Mesenchymal stem cell (in vitro differentiated cells and primary cell): ENCODE results near the gene PRKG1.

ENCODE experiments used
- DNase-seq: peaks from one replicate; pipeline ENCODE4 v3.0.0-alpha.2; 2013
- H2AFZ ChIP-seq: one replicate; pipeline ENCODE4 v1.6.1; 2013; ENCODE audit warnings: low read depth, mild to moderate bottlenecking, control low read depth, inconsistent platforms, low read length, moderate library complexity
- H2AK5ac ChIP-seq: 2 replicates; pipeline ENCODE4 v1.6.1; 2013; ENCODE audit warnings: low read length, moderate library complexity, mild to moderate bottlenecking, inconsistent platforms; ENCODE audit not compliant: severe bottlenecking
- H2BK120ac ChIP-seq: one replicate; pipeline ENCODE4 v1.6.1; 2013; ENCODE audit warnings: low read depth, mild to moderate bottlenecking, inconsistent platforms, low read length, moderate library complexity
- H2BK12ac ChIP-seq, 2 experiments: one replicate each; pipeline ENCODE4 v1.6.1; 2013; ENCODE audit warnings: inconsistent platforms in 2 of 2, low read length in 2 of 2, mild to moderate bottlenecking in 2 of 2, moderate library complexity in 2 of 2, control low read depth in 1 of 2
- H2BK15ac ChIP-seq: one replicate; pipeline ENCODE4 v1.6.1; 2013; ENCODE audit warnings: mild to moderate bottlenecking, low read depth, inconsistent platforms; ENCODE audit not compliant: poor library complexity, severe bottlenecking
- H2BK5ac ChIP-seq: 2 replicates; pipeline ENCODE4 v1.6.1; 2013; ENCODE audit warnings: low read depth, mild to moderate bottlenecking, low read length, control low read depth, inconsistent platforms; ENCODE audit not compliant: poor library complexity, severe bottlenecking
- H3K14ac ChIP-seq, 2 experiments: one replicate each; pipeline ENCODE4 v1.6.1; 2013; ENCODE audit warnings: inconsistent platforms in 2 of 2, low read length in 2 of 2, control low read depth in 1 of 2, mild to moderate bottlenecking in 1 of 2, moderate library complexity in 1 of 2
- H3K18ac ChIP-seq, 2 experiments: one replicate each; pipeline ENCODE4 v1.6.1; 2013; ENCODE audit warnings: inconsistent platforms in 2 of 2, low read length in 2 of 2, control low read depth in 1 of 2, low read depth in 1 of 2, mild to moderate bottlenecking in 1 of 2
- H3K23ac ChIP-seq, 2 experiments: one replicate each; pipeline ENCODE4 v1.6.1; 2013; ENCODE audit warnings: inconsistent platforms in 2 of 2, low read length in 2 of 2, mild to moderate bottlenecking in 2 of 2, moderate library complexity in 2 of 2, control low read depth in 1 of 2
- H3K27ac ChIP-seq: 2 replicates; pipeline ENCODE4 v1.5.1; 2013; ENCODE audit warnings: mild to moderate bottlenecking, moderate library complexity, low read length, control low read depth, inconsistent platforms; ENCODE audit not compliant: poor library complexity, severe bottlenecking
- H3K27me3 ChIP-seq, 2 experiments: 2 replicates each; pipeline versions ENCODE4 v1.6.1 to v1.7.0; 2013; ENCODE audit warnings: low read length in 2 of 2, mild to moderate bottlenecking in 2 of 2, moderate library complexity in 2 of 2, control low read depth in 1 of 2, inconsistent platforms in 1 of 2; ENCODE audit not compliant: control insufficient read depth in 1 of 2, insufficient read depth in 1 of 2
- H3K36me3 ChIP-seq, 2 experiments: 2 replicates each; pipeline versions ENCODE4 v1.6.1 to v1.7.0; 2013; ENCODE audit warnings: low read length in 2 of 2, control low read depth in 1 of 2, inconsistent platforms in 1 of 2, low read depth in 1 of 2, mild to moderate bottlenecking in 1 of 2; ENCODE audit not compliant: insufficient read depth in 2 of 2, control insufficient read depth in 1 of 2
- H3K4ac ChIP-seq, 2 experiments: one replicate each; pipeline ENCODE4 v1.6.1; 2013; ENCODE audit warnings: inconsistent platforms in 2 of 2, low read length in 2 of 2, mild to moderate bottlenecking in 2 of 2, moderate library complexity in 2 of 2, control low read depth in 1 of 2, low read depth in 1 of 2
- H3K4me1 ChIP-seq: 2 replicates; pipeline ENCODE4 v1.6.1; 2013; ENCODE audit warnings: low read depth, low read length, control low read depth; ENCODE audit not compliant: control insufficient read depth, insufficient read depth
- H3K4me2 ChIP-seq: 2 replicates; pipeline ENCODE4 v1.6.1; 2013; ENCODE audit warnings: low read length, mild to moderate bottlenecking, inconsistent platforms; ENCODE audit not compliant: poor library complexity, severe bottlenecking
- H3K4me3 ChIP-seq, 2 experiments: 2 replicates each; pipeline versions ENCODE4 v1.5.1 to v1.7.0; 2013; ENCODE audit warnings: low read length in 2 of 2, mild to moderate bottlenecking in 2 of 2, control low read depth in 1 of 2, low read depth in 1 of 2; ENCODE audit not compliant: insufficient read depth in 1 of 2
- H3K79me1 ChIP-seq: replicated peaks from 2 replicates; pipeline ENCODE4 v1.6.1; 2013; ENCODE audit warnings: mild to moderate bottlenecking, control low read depth, low read length, inconsistent platforms; ENCODE audit not compliant: poor library complexity, severe bottlenecking
- H3K9ac ChIP-seq: 2 replicates; pipeline ENCODE4 v1.7.0; 2013; ENCODE audit warnings: mild to moderate bottlenecking, low read length, moderate library complexity
- H3K9me3 ChIP-seq: 2 replicates; pipeline ENCODE4 v1.7.0; 2013; ENCODE audit warnings: mild to moderate bottlenecking, low read length; ENCODE audit not compliant: control insufficient read depth
- H4K8ac ChIP-seq: one replicate; pipeline ENCODE4 v1.6.1; 2013; ENCODE audit warnings: inconsistent platforms, mild to moderate bottlenecking, low read length, moderate library complexity
- H4K91ac ChIP-seq: one replicate; pipeline ENCODE4 v1.6.1; 2013; ENCODE audit warnings: mild to moderate bottlenecking, low read length, inconsistent platforms
- WGBS: methylation state at CpG from one replicate; pipeline ENCODE4 v1.1.7; 2013; ENCODE audit warnings: mixed read lengths; 5-methylcytosine and 5-hydroxymethylcytosine counted together

The PRKG1 gene

DNA sequence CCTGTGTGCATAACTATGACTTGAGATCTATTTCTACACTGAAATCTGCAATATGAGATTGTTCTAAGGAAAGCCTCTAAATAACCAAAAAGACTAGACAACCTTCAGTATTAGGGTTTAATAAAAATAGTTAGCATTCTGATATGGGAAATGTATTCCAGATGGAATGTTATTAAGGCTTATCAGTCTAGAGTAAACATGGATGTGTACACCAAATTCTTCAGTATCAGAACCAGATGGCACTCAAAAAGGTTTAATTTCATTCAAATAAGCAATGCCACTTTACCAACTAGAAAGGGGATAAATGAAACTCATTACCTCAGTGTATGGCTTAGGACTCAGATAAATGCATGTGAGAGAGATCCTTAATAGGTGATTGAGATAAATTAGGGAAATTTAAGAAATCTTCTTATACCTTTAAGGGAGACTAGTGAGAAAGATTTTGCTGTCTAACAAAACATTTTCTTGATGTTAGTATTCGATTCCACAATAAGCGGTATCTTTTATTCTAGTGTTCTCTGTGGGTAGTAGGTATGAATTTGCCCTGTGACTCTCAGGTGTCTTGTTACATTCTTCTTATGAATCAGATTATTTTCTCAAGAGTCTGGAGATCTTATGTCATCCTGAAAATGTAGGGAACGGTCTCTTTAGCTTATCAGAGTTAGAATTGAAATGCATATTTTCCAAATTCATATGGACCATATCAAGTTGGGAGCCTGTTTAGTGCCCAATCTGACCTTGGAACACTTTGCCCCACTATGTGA, 159.2 kb downstream of the PRKG1 start:
- no peak overlapping the region for H3K14ac ChIP-seq

DNA sequence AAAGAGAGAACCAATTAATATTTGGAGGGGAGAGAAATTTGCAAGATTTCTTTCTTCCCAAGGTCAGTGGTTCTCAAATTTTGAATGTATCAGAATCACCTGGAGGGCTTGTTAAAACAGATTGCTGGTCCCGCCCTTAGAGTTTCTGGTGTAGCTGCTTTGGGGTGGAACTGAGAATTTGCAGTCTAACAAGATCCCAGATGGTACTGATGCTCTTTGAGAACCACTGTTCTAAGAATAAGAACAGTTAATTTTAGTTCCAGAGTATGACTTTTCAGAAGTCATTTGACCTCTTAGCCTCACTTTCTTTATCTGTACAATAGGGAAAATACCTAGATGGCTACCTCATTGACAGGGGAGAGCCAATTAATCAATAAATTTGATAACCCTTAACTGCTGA, 161.6 kb downstream of the PRKG1 start:
- no peaks in the 10 kb centered on the region for H3K4me1 ChIP-seq
- H2BK15ac ChIP-seq: no peak overlapping the region
- no peaks in the 10 kb centered on the region for H3K36me3 ChIP-seq
- no peak overlapping the region for H3K23ac ChIP-seq
- no peak overlapping the region for H2BK5ac ChIP-seq
- no peak overlapping the region for H2BK120ac ChIP-seq
- H4K8ac ChIP-seq: no peak overlapping the region
- no peak overlapping the region for H2BK12ac ChIP-seq
- no peaks in the 10 kb centered on the region for H3K79me1 ChIP-seq
- H4K91ac ChIP-seq: no peak overlapping the region
- H3K18ac ChIP-seq: no peak overlapping the region
- no peak overlapping the region for H3K4me3 ChIP-seq
- H3K27ac ChIP-seq: no peak overlapping the region
- H3K14ac ChIP-seq: no peak overlapping the region
- WGBS: 89% methylated on average over 1 of the region's 1 CpG
- no peak overlapping the region for H2AK5ac ChIP-seq
- no peak overlapping the region for H2AFZ ChIP-seq
- H3K9me3 ChIP-seq: no peaks in the 10 kb centered on the region
- H3K27me3 ChIP-seq: no peaks in the 10 kb centered on the region
- no peak overlapping the region for H3K4ac ChIP-seq
- H3K9ac ChIP-seq: no peak overlapping the region
- DNase-seq: no peak
- no peak overlapping the region for H3K4me2 ChIP-seq

More for the DNA sequence above, 159.2 kb downstream of the PRKG1 start:
- Histone ChIP-seq H3K4ac (no peak overlapping the region), H3K18ac (no peak overlapping the region), H3K4me1 (no peaks in the 10 kb centered on the region), H4K8ac (no peak overlapping the region), H3K9me3 (no peaks in the 10 kb centered on the region), H3K4me3 (no peak overlapping the region), H3K23ac (no peak overlapping the region), H2AFZ (no peak overlapping the region), H2AK5ac (no peak overlapping the region), H3K27ac (no peak overlapping the region), H3K4me2 (no peak overlapping the region), H3K27me3 (no peaks in the 10 kb centered on the region), H4K91ac (no peak overlapping the region), H2BK120ac (no peak overlapping the region), H2BK12ac (no peak overlapping the region), H3K36me3 (no peaks in the 10 kb centered on the region), H3K79me1 (no peaks in the 10 kb centered on the region), H2BK5ac (no peak overlapping the region), H2BK15ac (no peak overlapping the region), H3K9ac (no peak overlapping the region)
- WGBS: 97% methylated on average over 2 of the region's 3 CpGs
- DNase-seq: no peak

DNA sequence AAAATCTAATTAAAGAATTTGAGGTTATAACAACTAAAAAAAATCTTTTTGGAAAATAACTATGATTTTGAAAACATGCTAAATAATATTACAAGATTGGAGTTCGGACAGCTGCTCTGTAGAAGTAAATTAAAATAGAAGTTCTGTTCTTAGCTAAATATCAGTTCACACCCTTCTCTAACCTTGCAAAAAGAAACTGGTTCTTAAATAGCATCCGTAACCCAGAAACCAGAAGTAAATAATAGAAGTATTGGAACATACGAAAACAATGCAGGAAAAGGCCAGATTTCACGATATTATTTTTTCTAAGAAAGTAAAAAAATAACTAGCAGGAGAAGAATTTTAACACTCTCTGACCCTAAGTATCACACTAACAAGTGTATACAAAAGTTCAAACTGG, 164.7 kb downstream of the PRKG1 start:
- H2BK120ac ChIP-seq: no peak overlapping the region
- H3K79me1 ChIP-seq: no peaks in the 10 kb centered on the region
- no CpG with 5 or more reads among the region's 4 CpGs for WGBS
- H3K36me3 ChIP-seq: no peaks in the 10 kb centered on the region
- H3K9ac ChIP-seq: no peak overlapping the region
- no peak overlapping the region for H3K18ac ChIP-seq
- H2BK15ac ChIP-seq: no peak overlapping the region
- no peak overlapping the region for H3K4ac ChIP-seq
- no peak overlapping the region for H3K23ac ChIP-seq
- no peak overlapping the region for H3K4me2 ChIP-seq
- H3K9me3 ChIP-seq: no peaks in the 10 kb centered on the region
- H3K4me1 ChIP-seq: no peaks in the 10 kb centered on the region
- no peak overlapping the region for H3K27ac ChIP-seq
- H3K4me3 ChIP-seq: no peak overlapping the region
- H2BK12ac ChIP-seq: no peak overlapping the region
- DNase-seq: no peak
- no peak overlapping the region for H4K8ac ChIP-seq
- no peak overlapping the region for H2BK5ac ChIP-seq
- no peaks in the 10 kb centered on the region for H3K27me3 ChIP-seq
- no peak overlapping the region for H3K14ac ChIP-seq
- no peak overlapping the region for H4K91ac ChIP-seq
- no peak overlapping the region for H2AFZ ChIP-seq
- no peak overlapping the region for H2AK5ac ChIP-seq

DNA sequence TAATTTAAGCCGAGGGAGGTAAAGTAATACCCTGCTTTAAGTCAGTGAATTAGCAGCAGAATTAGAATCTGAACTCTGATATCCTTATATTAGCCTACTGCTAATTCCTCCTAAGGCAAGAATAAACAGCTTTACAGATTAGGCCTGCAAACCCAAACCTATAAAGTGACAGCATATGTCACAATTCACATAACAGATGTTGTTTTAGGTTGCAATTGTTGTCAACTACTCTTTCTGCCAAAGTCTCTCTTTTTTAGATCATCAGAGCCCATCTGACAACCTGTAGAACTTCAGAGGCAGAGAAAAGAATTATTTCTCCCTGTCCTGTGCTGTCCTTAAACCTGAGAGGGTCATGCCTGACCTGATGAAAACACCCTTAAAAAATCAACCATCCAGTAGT, 167.2 kb downstream of the PRKG1 start:
- H3K9ac ChIP-seq: no peak overlapping the region
- H3K4me2 ChIP-seq: no peak overlapping the region
- no peaks in the 10 kb centered on the region for H3K4me1 ChIP-seq
- H3K14ac ChIP-seq: no peak overlapping the region
- no peaks in the 10 kb centered on the region for H3K27me3 ChIP-seq
- no peaks in the 10 kb centered on the region for H3K36me3 ChIP-seq
- no peak overlapping the region for H2BK120ac ChIP-seq
- no peak overlapping the region for H4K91ac ChIP-seq
- no peaks in the 10 kb centered on the region for H3K9me3 ChIP-seq
- no peak overlapping the region for H3K23ac ChIP-seq
- no peak overlapping the region for H3K4me3 ChIP-seq
- 100% methylated on average over 1 of the region's 1 CpG for WGBS
- no peak overlapping the region for H2BK5ac ChIP-seq
- no peak overlapping the region for H2BK12ac ChIP-seq
- no peak overlapping the region for H2AFZ ChIP-seq
- H2AK5ac ChIP-seq: no peak overlapping the region
- H3K79me1 ChIP-seq: no peaks in the 10 kb centered on the region
- H4K8ac ChIP-seq: no peak overlapping the region
- H2BK15ac ChIP-seq: no peak overlapping the region
- no peak overlapping the region for H3K27ac ChIP-seq
- no peak for DNase-seq
- no peak overlapping the region for H3K18ac ChIP-seq
- no peak overlapping the region for H3K4ac ChIP-seq
